Measurements from ENCODE around the gene DDX27.

The DDX27 gene

GRCh38 chr20:49279677-49280462 is 60.7 kb downstream of the DDX27 start:
- DNase-seq = no peak

- DNase-seq = no peak
Measured at GRCh38 chr20:49280463-49281058, 61.3 kb downstream of the DDX27 start.

GRCh38 chr20:49281059-49281912 is 62.1 kb downstream of the DDX27 start:
- no peak for DNase-seq

- no peak for DNase-seq
Measured at GRCh38 chr20:49281913-49282467, 62.8 kb downstream of the DDX27 start.

GRCh38 chr20:49282584-49283171 is 63.5 kb downstream of the DDX27 start:
- no peak for DNase-seq

- no peak for DNase-seq
Measured at GRCh38 chr20:49283176-49283702, 64.0 kb downstream of the DDX27 start.

- no peak for DNase-seq
Measured at GRCh38 chr20:49283703-49284625, 64.7 kb downstream of the DDX27 start.

GRCh38 chr20:49284818-49285217 is 65.6 kb downstream of the DDX27 start:
- no peak for DNase-seq

GRCh38 chr20:49285233-49285668 is 66.0 kb downstream of the DDX27 start:
- DNase-seq = no peak

GRCh38 chr20:49285813-49286494 is 66.7 kb downstream of the DDX27 start:
- no peak for DNase-seq

GRCh38 chr20:49286689-49287551 is 67.7 kb downstream of the DDX27 start:
- DNase-seq = no peak

GRCh38 chr20:49287555-49288249 is 68.5 kb downstream of the DDX27 start:
- no peak for DNase-seq

GRCh38 chr20:49288250-49288751 is 69.1 kb downstream of the DDX27 start:
- no peak for DNase-seq

- DNase-seq = no peak
Measured at GRCh38 chr20:49288784-49289696, 69.8 kb downstream of the DDX27 start.

GRCh38 chr20:49290608-49291191 is 71.5 kb downstream of the DDX27 start:
- DNase-seq = no peak

GRCh38 chr20:49291200-49291599 is 72.0 kb downstream of the DDX27 start:
- DNase-seq = no peak

GRCh38 chr20:49292010-49292409 is 72.8 kb downstream of the DDX27 start:
- no peak for DNase-seq

All from NCI-H2081 treated with DMSO at 0.1 percent for 48 hours (cell line).